Measurements from ENCODE around the gene PIN1. TPM values are rescaled to one million over a fixed set of nuclear protein-coding genes. Genes with fewer than 3 reads are reported as not detected.

The PIN1 gene
- polyA plus RNA-seq, 1 donor from 2014 or later: 77.4 TPM

DNA sequence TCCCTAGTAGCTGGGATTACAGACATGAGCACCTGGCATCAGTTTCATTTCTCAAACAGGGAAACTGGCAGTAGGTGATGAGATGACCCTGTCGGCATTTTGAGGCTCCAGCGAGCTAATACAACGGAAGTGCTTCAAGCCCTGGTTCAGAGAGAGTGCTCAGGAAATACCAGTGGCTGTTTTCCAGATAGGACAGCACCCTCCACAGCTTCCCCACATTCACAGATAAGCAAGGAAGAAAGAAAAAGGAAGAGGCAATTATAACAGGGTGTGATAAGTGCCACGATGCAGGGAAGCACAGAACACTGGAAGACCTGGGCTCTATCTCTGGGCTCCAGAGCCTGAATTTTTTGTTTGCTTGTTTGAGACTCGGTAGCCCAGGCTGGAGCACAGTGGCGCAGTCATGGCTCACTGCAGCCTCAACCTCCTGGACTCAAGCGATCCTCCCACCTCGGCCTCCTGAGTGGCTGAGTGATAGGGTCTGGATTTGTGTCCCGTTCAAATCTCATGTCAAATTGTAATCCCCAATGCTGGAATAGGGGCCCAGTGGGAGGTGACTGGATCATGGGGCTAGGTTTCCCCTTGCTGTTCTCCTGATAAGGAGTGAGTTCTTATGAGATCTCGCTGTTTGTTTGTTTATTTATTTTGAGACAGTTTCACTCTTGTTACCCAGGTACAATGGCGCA, 43.5 kb downstream of the PIN1 start:
- peaks cover 0 to 2% (median 2%) of the 10 kb centered on the region in 3 donors for H3K4me1 Mint-ChIP-seq
- peaks cover 2% of the 10 kb centered on the region for H3K36me3 Mint-ChIP-seq
- H3K9me3 Mint-ChIP-seq: no peaks in the 10 kb centered on the region
- no peak overlapping the region for H3K27ac Mint-ChIP-seq
- peak overlapping the region in 1 of 4 donors; percentile 57 for H3K4me3 Mint-ChIP-seq
- H3K27me3 Mint-ChIP-seq: peaks cover 8% of the 10 kb centered on the region

GRCh38 chr19:9881720-9882119, 46.6 kb downstream of the PIN1 start:
- H3K36me3 Mint-ChIP-seq: peaks cover 2% of the 10 kb centered on the region
- peaks cover 12% of the 10 kb centered on the region for H3K27me3 Mint-ChIP-seq
- no peak overlapping the region for H3K27ac Mint-ChIP-seq
- H3K4me1 Mint-ChIP-seq: peaks cover 0 to 2% (median 2%) of the 10 kb centered on the region in 3 donors
- no peaks in the 10 kb centered on the region for H3K9me3 Mint-ChIP-seq
- H3K4me3 Mint-ChIP-seq: no peak overlapping the region

- Mint-ChIP-seq H3K27ac (no peak overlapping the region), H3K9me3 (no peaks in the 10 kb centered on the region), H3K4me3 (no peak overlapping the region), H3K4me1 (peaks cover 0 to 2% (median 2%) of the 10 kb centered on the region in 3 donors), H3K36me3 (no peaks in the 10 kb centered on the region), H3K27me3 (peaks cover 21% of the 10 kb centered on the region)
Observed at GRCh38 chr19:9883231-9883758, 48.2 kb downstream of the PIN1 start.

DNA sequence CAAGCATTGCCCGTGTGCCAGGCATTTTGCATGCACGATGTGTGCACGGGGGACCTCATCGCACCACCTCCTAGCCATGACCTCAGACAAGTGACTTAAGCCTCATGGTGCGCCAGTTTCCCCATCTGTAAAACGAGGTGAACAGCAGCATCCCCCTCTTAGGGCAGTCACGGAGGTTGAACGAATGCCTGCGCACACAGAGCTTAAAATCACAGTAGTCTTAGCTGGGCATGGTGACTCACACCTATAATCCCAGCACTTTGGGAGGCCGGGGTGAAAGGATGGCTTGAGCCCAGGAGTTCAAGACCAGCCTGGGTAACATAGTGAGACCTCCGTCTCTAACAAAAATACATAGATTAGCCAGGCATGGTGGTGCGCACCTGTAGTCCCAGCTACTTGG, 48.6 kb downstream of the PIN1 start:
- H3K9me3 Mint-ChIP-seq: no peaks in the 10 kb centered on the region
- peaks cover 25% of the 10 kb centered on the region for H3K27me3 Mint-ChIP-seq
- no peak overlapping the region for H3K27ac Mint-ChIP-seq
- H3K36me3 Mint-ChIP-seq: no peaks in the 10 kb centered on the region
- no peak overlapping the region for H3K4me3 Mint-ChIP-seq
- peaks cover 0 to 2% (median 0%) of the 10 kb centered on the region in 3 donors for H3K4me1 Mint-ChIP-seq

DNA sequence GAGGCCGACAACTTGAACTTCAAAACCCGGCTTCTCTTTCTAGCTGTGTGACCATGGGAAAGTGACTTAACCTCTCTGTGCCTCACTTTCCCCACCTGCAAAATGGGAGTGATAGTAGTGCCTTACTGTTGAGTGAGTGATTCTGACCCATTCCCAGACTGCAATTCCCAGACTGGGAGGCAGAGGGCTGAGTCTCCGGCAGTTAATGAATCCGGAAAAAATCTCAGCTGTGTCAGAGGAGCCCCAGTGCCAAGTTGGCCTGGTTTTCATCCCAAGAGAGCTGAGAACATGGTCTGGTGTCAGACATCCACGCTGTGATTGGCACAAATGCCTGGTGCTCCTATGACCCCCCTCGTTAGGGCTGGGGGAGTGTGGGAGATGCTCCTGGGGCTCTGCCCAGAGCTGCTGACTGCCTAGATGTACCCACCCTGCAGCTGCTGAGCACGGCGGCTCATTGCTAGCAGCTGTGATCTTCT, 50.0 kb downstream of the PIN1 start:
- no peak overlapping the region for H3K27ac Mint-ChIP-seq
- no peaks in the 10 kb centered on the region for H3K4me1 Mint-ChIP-seq
- peaks cover 25% of the 10 kb centered on the region for H3K27me3 Mint-ChIP-seq
- H3K9me3 Mint-ChIP-seq: peaks cover 0 to 6% (median 0%) of the 10 kb centered on the region in 3 donors
- no peak overlapping the region for H3K4me3 Mint-ChIP-seq
- no peaks in the 10 kb centered on the region for H3K36me3 Mint-ChIP-seq

- H3K27me3 Mint-ChIP-seq: peaks cover 17% of the 10 kb centered on the region
- no peak overlapping the region for H3K4me3 Mint-ChIP-seq
- H3K4me1 Mint-ChIP-seq: no peaks in the 10 kb centered on the region
- no peak overlapping the region for H3K27ac Mint-ChIP-seq
- H3K9me3 Mint-ChIP-seq: peaks cover 0 to 6% (median 0%) of the 10 kb centered on the region in 3 donors
- peaks cover 3% of the 10 kb centered on the region for H3K36me3 Mint-ChIP-seq
Observed at GRCh38 chr19:9891609-9892373, 56.7 kb downstream of the PIN1 start.

Other genes starting within 250 kb of the PIN1 start
- gene ZNF561, start 214.1 kb upstream of the PIN1 start, polyA plus RNA-seq: 19.1 TPM
- 4.7 TPM for gene ZNF562, start 160.2 kb upstream of the PIN1 start, polyA plus RNA-seq
- gene ZNF846, start 66.6 kb upstream of the PIN1 start, polyA plus RNA-seq: 6.3 TPM
- 10.4 TPM for gene FBXL12, start 16.2 kb upstream of the PIN1 start, polyA plus RNA-seq
- gene UBL5, start 7.4 kb upstream of the PIN1 start, polyA plus RNA-seq: 592 TPM
- 0.21 TPM for gene OLFM2, start 101.2 kb downstream of the PIN1 start, polyA plus RNA-seq
- gene COL5A3, start 175.2 kb downstream of the PIN1 start, polyA plus RNA-seq: not detected
- not detected for gene RDH8, start 178.2 kb downstream of the PIN1 start, polyA plus RNA-seq

Data from IgD-negative memory B cell (primary cell).